HCT116 (cell line): ENCODE results near the gene PLEKHN1. TPM values are rescaled to one million over a fixed set of nuclear protein-coding genes. Genes with fewer than 3 reads are reported as not detected.
A peak's percentile ranks its signal among the peaks of the same experiment; 100 is the strongest.

Experiments used
- ATAC-seq: fragments of 200-7000 bp; cut with Tn5 transposase; 2 replicates; pipeline ENCODE4 v1.9.1; 2020; ENCODE audit warnings: mild to moderate bottlenecking, moderate library complexity
- BruUV-seq: library from RNA; stranded (reverse); fragments of 400-500 nt; replicated peaks from 2 replicates; lab custom pipeline; 2021; lab: Mats Ljungman, UMichigan
- CTCF ChIA-PET: fragments of 300-600 bp; sonication (Branson Sonifier 250); formaldehyde crosslinking; loops from one replicate; lab custom pipeline; 2021; ENCODE audit warnings: antibody characterized with exemption; lab: Charles Lee
- POLR2A ChIA-PET: fragments of 300-600, 350-600 bp; sonication (Branson Sonifier 250); formaldehyde crosslinking; loops from one replicate; lab custom pipeline; 2021; ENCODE audit warnings: antibody characterized with exemption; lab: Charles Lee
- RAD21 ChIA-PET, 2 experiments: fragments of 300-600 bp; sonication (Branson Sonifier 250); formaldehyde crosslinking; loops; one replicate each; lab custom pipeline; 2023; ENCODE audit warnings: low total read pairs in 2 of 2; ENCODE audit not compliant: uncharacterized antibody in 2 of 2, unreplicated experiment in 2 of 2, low non-redundant PET in 1 of 2; lab: Charles Lee
- DNase-seq: peaks from one replicate; pipeline ENCODE4 v3.0.0-alpha.2; 2010; ENCODE audit warnings: low read depth, low spot score
- H2AFZ ChIP-seq: fragments of 200-600 bp; shearing (Covaris generic), sonication (generic); 2 replicates; pipeline ENCODE4 v1.6.1; 2017; ENCODE audit warnings: low read depth, mixed run types, mixed read lengths, antibody characterized with exemption, low read length; ENCODE audit not compliant: poor library complexity, severe bottlenecking
- H3K27ac ChIP-seq: 2 replicates; pipeline ENCODE4 v1.5.1; 2012; ENCODE audit warnings: low read depth, low read length
- H3K27me3 ChIP-seq: fragments of 200-600 bp; sonication (generic); 2 replicates; pipeline ENCODE4 v1.6.1; 2016; ENCODE audit warnings: mixed run types, low read length, mixed read lengths; ENCODE audit not compliant: insufficient read depth
- H3K36me3 ChIP-seq, 2 experiments: fragments of 200-500 bp in 1 of 2; fragments of 200-600 bp in 1 of 2; sonication (Bioruptor generic) in 1 of 2; sonication (generic) in 1 of 2; 2 replicates each; pipeline versions ENCODE4 v1.5.1 to v1.6.1; 2014 to 2016; ENCODE audit warnings: low read length in 2 of 2, inconsistent platforms in 1 of 2, mixed read lengths in 1 of 2, mixed run types in 1 of 2; ENCODE audit not compliant: insufficient read depth in 2 of 2, control insufficient read depth in 1 of 2
- H3K4me1 ChIP-seq, 2 experiments: fragments of 200-600 bp in 1 of 2; sonication (generic) in 1 of 2; 2 replicates each; pipeline versions ENCODE4 v1.5.1 to v1.6.1; 2012 to 2017; ENCODE audit warnings: low read length in 2 of 2, inconsistent platforms in 1 of 2, mild to moderate bottlenecking in 1 of 2, mixed read lengths in 1 of 2, mixed run types in 1 of 2, moderate library complexity in 1 of 2; ENCODE audit not compliant: insufficient read depth in 2 of 2, control insufficient read depth in 1 of 2
- H3K4me2 ChIP-seq: fragments of 200-600 bp; sonication (generic); 2 replicates; pipeline ENCODE4 v1.6.1; 2017; ENCODE audit warnings: mixed run types, low read length, mixed read lengths
- H3K4me3 ChIP-seq, 2 experiments: fragments of 200-600 bp in 1 of 2; sonication (generic) in 1 of 2; replicated peaks in 1 of 2; 2 replicates each; pipeline ENCODE4 v1.5.1; 2011 to 2016; ENCODE audit warnings: low read length in 2 of 2, control low read depth in 1 of 2, low read depth in 1 of 2, mild to moderate bottlenecking in 1 of 2, mixed read lengths in 1 of 2, mixed run types in 1 of 2
- H3K79me2 ChIP-seq: fragments of 200-600 bp; sonication (generic); 2 replicates; pipeline ENCODE4 v1.6.1; 2017; ENCODE audit warnings: mild to moderate bottlenecking, mixed run types, low read length, moderate library complexity, mixed read lengths; ENCODE audit not compliant: insufficient read depth
- H3K9ac ChIP-seq: fragments of 200-600 bp; sonication (generic); 2 replicates; pipeline ENCODE4 v1.6.1; 2016; ENCODE audit warnings: low read length, mixed read lengths
- H3K9me2 ChIP-seq: fragments of 200-600 bp; sonication (generic), shearing (Covaris generic); 2 replicates; pipeline ENCODE4 v1.6.1; 2017; ENCODE audit warnings: mixed run types, mild to moderate bottlenecking, moderate library complexity; ENCODE audit not compliant: insufficient read depth
- H3K9me3 ChIP-seq, 2 experiments: fragments of 200-500 bp in 1 of 2; fragments of 200-600 bp in 1 of 2; sonication (Bioruptor generic) in 1 of 2; sonication (generic) in 1 of 2; 2 replicates each; pipeline ENCODE4 v1.6.1; 2014 to 2017; ENCODE audit warnings: low read length in 2 of 2, mixed read lengths in 2 of 2, inconsistent platforms in 1 of 2, low read depth in 1 of 2, mild to moderate bottlenecking in 1 of 2, mixed run types in 1 of 2, moderate library complexity in 1 of 2; ENCODE audit not compliant: control insufficient read depth in 1 of 2, insufficient read depth in 1 of 2
- H4K20me1 ChIP-seq: fragments of 200-600 bp; sonication (generic), shearing (Covaris generic); 2 replicates; pipeline ENCODE4 v1.6.1; 2017; ENCODE audit warnings: mixed run types, mild to moderate bottlenecking, moderate library complexity; ENCODE audit not compliant: insufficient read depth
- POLR2AphosphoS5 ChIP-seq: IDR thresholded peaks from 2 replicates; pipeline ENCODE4 v1.6.1; 2011; ENCODE audit warnings: mild to moderate bottlenecking, low read depth, low read length, moderate library complexity
- REST ChIP-seq: IDR thresholded peaks from 2 replicates; pipeline ENCODE4 v1.6.1; 2012; ENCODE audit warnings: low read depth
- ZNF274 ChIP-seq: fragments of 200-500 bp; sonication (Bioruptor generic); IDR thresholded peaks from 2 replicates; pipeline ENCODE4 v1.6.1; 2014; ENCODE audit warnings: mild to moderate bottlenecking, low read depth, low read length, inconsistent platforms
- intact Hi-C: fragments of 100-400 bp; cut with micrococcal nuclease; formaldehyde crosslinking; loops from 2 replicates; pipeline ENCODE4 v1.10.0; 2022
- total RNA-seq: library from RNA; stranded (reverse); gene quantifications from one replicate; pipeline ENCODE4 v1.2.1, GENCODE V29; 2021; ENCODE audit not compliant: unreplicated experiment

The PLEKHN1 gene
- total RNA-seq, 1 experiment from 2014 or later, result 11.6 TPM

- TF ChIP-seq POLR2AphosphoS5, result peak; percentile 36; the same call in 1 of the 2 replicates
- no peak for TF ChIP-seq ZNF274
- no peak for TF ChIP-seq REST
- BruUV-seq, result no TSS peak
- ChIA-PET RAD21 (interaction anchor here in 1 of 2 experiments (0.7 kb wide), 1 partner anchor 24 kb away, joined by 6 read pairs; no protein-coding TSS in a partner anchor), CTCF (no interaction called here), POLR2A (no interaction called here)
- ATAC-seq, result peak; percentile 3; the same call in 1 of the 2 replicates
- H3K27ac ChIP-seq, result peak overlapping the region; percentile 58; the same call in 1 of the 2 replicates
- H3K9ac ChIP-seq, result peak overlapping the region; percentile 44; the same call in 1 of the 2 replicates
- no peaks in the 10 kb centered on the region for H3K9me3 ChIP-seq
- DNase-seq, result no peak
- H3K27me3 ChIP-seq, result peaks cover 10% of the 10 kb centered on the region; the same call in 1 of the 2 replicates
- no peak overlapping the region for H2AFZ ChIP-seq
- peak overlapping the region; percentile 73 for H3K4me2 ChIP-seq
- intact Hi-C loops, result no loop called here
- peaks cover 9 to 25% of the 10 kb centered on the region in 2 experiments; a peak in 3 of 4 replicates for H3K36me3 ChIP-seq
- H3K79me2 ChIP-seq, result no peaks in the 10 kb centered on the region
- peak overlapping the region in 1 of 2 experiments; percentile 50; a peak in 3 of 4 replicates for H3K4me3 ChIP-seq
- H3K9me2 ChIP-seq, result no peaks in the 10 kb centered on the region
- peaks cover 46 to 58% of the 10 kb centered on the region in 2 experiments for H3K4me1 ChIP-seq
- no peaks in the 10 kb centered on the region for H4K20me1 ChIP-seq
Measured at GRCh38 chr1:942864-943533, 23.3 kb upstream of the PLEKHN1 start.
